Measurements from ENCODE around the gene NNAT.

GRCh38 chr20:37566590-37567330, 45.7 kb downstream of the NNAT start:
- TF ChIP-seq POLR2A (IDR thresholded peaks at IDR 0.05; ENCODE audit: low read depth, low read length) = no peak
- no peak for TF ChIP-seq CTCF (IDR thresholded peaks at IDR 0.05; ENCODE audit: extremely low read depth in 1 of 2, insufficient read depth in 1 of 2, low read depth in 1 of 2, low read length in 2 of 2)
- TF ChIP-seq FOS (IDR thresholded peaks at IDR 0.05; ENCODE audit: borderline replicate concordance, insufficient read depth, low read length) = no peak
- no peak for TF ChIP-seq JUN (IDR thresholded peaks at IDR 0.05; ENCODE audit: borderline replicate concordance, insufficient read depth, insufficient read length, low read depth)
- no peak for TF ChIP-seq EZH2 (IDR thresholded peaks at IDR 0.05; ENCODE audit: borderline replicate concordance, low read depth, low read length, severe bottlenecking)

Measured in endothelial cell of umbilical vein (primary cell).